B cell (primary cell): ENCODE data around the gene TRAPPC12. TPM values are rescaled to one million over a fixed set of nuclear protein-coding genes. Genes with fewer than 3 reads are reported as not detected.

Source experiments
- ATAC-seq: fragments of 200-7000 bp; cut with Tn5 transposase; one replicate; pipeline ENCODE4 v1.10.0; 2021; ENCODE audit warnings: low read depth, mild to moderate bottlenecking, moderate number of reproducible peaks, moderate library complexity
- CTCF ChIA-PET: fragments of 350-600 bp; sonication (Branson Sonifier 250); formaldehyde crosslinking; loops from one replicate; lab custom pipeline; 2021; ENCODE audit warnings: antibody characterized with exemption, inconsistent platforms; lab: Charles Lee
- POLR2A ChIA-PET: fragments of 350-600 bp; sonication (Branson Sonifier 250); formaldehyde crosslinking; loops from one replicate; lab custom pipeline; 2021; ENCODE audit warnings: antibody characterized with exemption; lab: Charles Lee
- DNase-seq: peaks from one replicate; pipeline ENCODE4 v3.0.0; 2013
- H2AFZ ChIP-seq: 2 replicates; pipeline ENCODE4 v1.6.1; 2012; ENCODE audit warnings: mild to moderate bottlenecking, low read depth, low read length; ENCODE audit not compliant: insufficient read depth, poor library complexity, severe bottlenecking
- H3K27ac ChIP-seq, 2 donors: 1 replicate in 1 of 2; 2 replicates in 1 of 2; pipeline ENCODE4 v1.5.1; 2012 to 2013; ENCODE audit warnings: low read length in 2 of 2, mild to moderate bottlenecking in 2 of 2, moderate library complexity in 1 of 2
- H3K27me3 ChIP-seq, 4 experiments: fragments of 200-600 bp in 1 of 4; sonication (generic) in 1 of 4; replicated peaks in 1 of 4; 1 replicate in 2 of 4; 2 replicates in 2 of 4; pipeline versions ENCODE4 v1.6.1 to v1.7.0; 2013 to 2016; ENCODE audit warnings: low read length in 3 of 4, mild to moderate bottlenecking in 2 of 4, mixed read lengths in 1 of 4, moderate library complexity in 1 of 4; ENCODE audit not compliant: insufficient read depth in 4 of 4, control insufficient read depth in 3 of 4; ENCODE audit errors: control extremely low read depth in 1 of 4
- H3K36me3 ChIP-seq, 2 experiments: replicated peaks in 1 of 2; 1 replicate in 1 of 2; 2 replicates in 1 of 2; pipeline versions ENCODE4 v1.6.1 to v1.7.1; 2013; ENCODE audit warnings: low read length in 1 of 2; ENCODE audit not compliant: insufficient read depth in 2 of 2, control insufficient read depth in 1 of 2; ENCODE audit errors: control extremely low read depth in 1 of 2, extremely low read depth in 1 of 2
- H3K4me1 ChIP-seq, 2 donors: fragments of 200-600 bp in 1 of 2; sonication (generic) in 1 of 2; 1 replicate in 1 of 2; 2 replicates in 1 of 2; pipeline versions ENCODE4 v1.5.1 to v1.6.1; 2013 to 2017; ENCODE audit warnings: low read length in 2 of 2; ENCODE audit not compliant: control insufficient read depth in 2 of 2, insufficient read depth in 2 of 2
- H3K4me2 ChIP-seq: replicated peaks from 2 replicates; pipeline ENCODE3; 2012; ENCODE audit warnings: mild to moderate bottlenecking, low read depth, low read length; ENCODE audit not compliant: poor library complexity, severe bottlenecking
- H3K4me3 ChIP-seq, 5 experiments: fragments of 200-600 bp in 1 of 5; sonication (generic) in 1 of 5; 1 replicate in 3 of 5; 2 replicates in 2 of 5; pipeline versions ENCODE4 v1.5.1 to v1.7.0; 2011 to 2016; ENCODE audit warnings: low read length in 4 of 5, mild to moderate bottlenecking in 4 of 5, low read depth in 2 of 5, control low read depth in 1 of 5, moderate library complexity in 1 of 5; ENCODE audit not compliant: insufficient read depth in 1 of 5; ENCODE audit errors: control extremely low read depth in 1 of 5, extremely low read depth in 1 of 5
- H3K79me2 ChIP-seq: fragments of 200-600 bp; sonication (generic); one replicate; pipeline ENCODE4 v1.6.0; 2016; ENCODE audit warnings: low read length; ENCODE audit not compliant: control insufficient read depth, insufficient read depth
- H3K9ac ChIP-seq: fragments of 200-600 bp; sonication (generic); 2 replicates; pipeline ENCODE4 v1.6.1; 2017; ENCODE audit warnings: mild to moderate bottlenecking, low read length, moderate library complexity
- H3K9me3 ChIP-seq, 3 donors: one replicate each; pipeline versions ENCODE4 v1.6.1 to v1.7.1; 2013; ENCODE audit warnings: low read length in 2 of 3; ENCODE audit not compliant: control insufficient read depth in 2 of 3, insufficient read depth in 1 of 3; ENCODE audit errors: control extremely low read depth in 1 of 3
- H4K20me1 ChIP-seq: 2 replicates; pipeline ENCODE4 v1.6.0; 2012; ENCODE audit warnings: mild to moderate bottlenecking, low read length; ENCODE audit not compliant: insufficient read depth, control insufficient read depth, poor library complexity, severe bottlenecking
- H3K27ac Mint-ChIP-seq: one replicate; pipeline ENCODE4 v1.8.0; 2021; ENCODE audit warnings: mixed read lengths
- H3K27me3 Mint-ChIP-seq: one replicate; pipeline ENCODE4 v1.8.0; 2021; ENCODE audit warnings: mixed read lengths
- H3K4me1 Mint-ChIP-seq: one replicate; pipeline ENCODE4 v1.8.0; 2021; ENCODE audit warnings: mixed read lengths
- H3K4me3 Mint-ChIP-seq: one replicate; pipeline ENCODE4 v1.8.0; 2021; ENCODE audit warnings: mixed read lengths
- H3K9me3 Mint-ChIP-seq: one replicate; pipeline ENCODE4 v1.8.0; 2022; ENCODE audit warnings: mixed read lengths; ENCODE audit not compliant: insufficient read depth
- EZH2 ChIP-seq: IDR thresholded peaks from 2 replicates; pipeline ENCODE4 v1.6.1; 2012; ENCODE audit warnings: borderline replicate concordance, low read depth, mild to moderate bottlenecking, moderate library complexity, low read length; ENCODE audit not compliant: insufficient read depth, poor library complexity, severe bottlenecking
- WGBS: methylation state at CpG from one replicate; pipeline ENCODE4 v1.1.5; 2013; ENCODE audit warnings: missing lambda C conversion rate; ENCODE audit not compliant: insufficient coverage; 5-methylcytosine and 5-hydroxymethylcytosine counted together
- intact Hi-C: fragments of 100-400 bp; cut with micrococcal nuclease; formaldehyde crosslinking; loops from one replicate; pipeline ENCODE4 v1.10.0; 2022
- polyA plus RNA-seq: library from polyadenylated mRNA; depleted of rRNA; stranded (reverse); fragments of >200 nt; gene quantifications from 2 replicates; pipeline ENCODE4 v1.2.3, GENCODE V29; 2012
- total RNA-seq, 2 donors: library from RNA; stranded (reverse); fragments of 120-200 nt in 1 of 2; gene quantifications; 1 replicate in 1 of 2; 2 replicates in 1 of 2; pipeline versions ENCODE4 v1.2.3 to v1.2.4, GENCODE V29; 2013 to 2022
- TF ChIP-seq, protein P1 (sequence below): fragments of 200-600 bp; IDR thresholded peaks from one replicate; pipeline ENCODE4 v1.8.0; 2022; ENCODE audit warnings: antibody characterized with exemption, mild to moderate bottlenecking

Gene TRAPPC12
- total and polyA plus RNA-seq, 2 donors (not counting 1 experiment from before 2014, with no cell fraction given), result 80.9 to 151 TPM

- TF ChIP-seq, protein P1, sequence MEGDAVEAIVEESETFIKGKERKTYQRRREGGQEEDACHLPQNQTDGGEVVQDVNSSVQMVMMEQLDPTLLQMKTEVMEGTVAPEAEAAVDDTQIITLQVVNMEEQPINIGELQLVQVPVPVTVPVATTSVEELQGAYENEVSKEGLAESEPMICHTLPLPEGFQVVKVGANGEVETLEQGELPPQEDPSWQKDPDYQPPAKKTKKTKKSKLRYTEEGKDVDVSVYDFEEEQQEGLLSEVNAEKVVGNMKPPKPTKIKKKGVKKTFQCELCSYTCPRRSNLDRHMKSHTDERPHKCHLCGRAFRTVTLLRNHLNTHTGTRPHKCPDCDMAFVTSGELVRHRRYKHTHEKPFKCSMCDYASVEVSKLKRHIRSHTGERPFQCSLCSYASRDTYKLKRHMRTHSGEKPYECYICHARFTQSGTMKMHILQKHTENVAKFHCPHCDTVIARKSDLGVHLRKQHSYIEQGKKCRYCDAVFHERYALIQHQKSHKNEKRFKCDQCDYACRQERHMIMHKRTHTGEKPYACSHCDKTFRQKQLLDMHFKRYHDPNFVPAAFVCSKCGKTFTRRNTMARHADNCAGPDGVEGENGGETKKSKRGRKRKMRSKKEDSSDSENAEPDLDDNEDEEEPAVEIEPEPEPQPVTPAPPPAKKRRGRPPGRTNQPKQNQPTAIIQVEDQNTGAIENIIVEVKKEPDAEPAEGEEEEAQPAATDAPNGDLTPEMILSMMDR, result no peak
- TF ChIP-seq EZH2, result no peak
- no peak overlapping the region for H3K4me2 ChIP-seq
- no peaks in the 10 kb centered on the region for H3K79me2 ChIP-seq
- no peak overlapping the region for H3K4me3 Mint-ChIP-seq
- intact Hi-C loops, result no loop called here
- no peaks in the 10 kb centered on the region for H3K4me1 Mint-ChIP-seq
- no peak overlapping the region for H3K4me3 ChIP-seq
- no peaks in the 10 kb centered on the region for H3K27me3 ChIP-seq
- no peak for ATAC-seq
- H3K27ac Mint-ChIP-seq, result no peak overlapping the region
- peaks cover 0 to 15% (median 0%) of the 10 kb centered on the region in 3 donors for H3K9me3 ChIP-seq
- WGBS, result 100% methylated on average over 14 of the region's 16 CpGs
- no peaks in the 10 kb centered on the region for H3K4me1 ChIP-seq
- no peak overlapping the region for H3K27ac ChIP-seq
- no peak for DNase-seq
- ChIA-PET POLR2A (no interaction called here), CTCF (no interaction called here)
- H3K36me3 ChIP-seq, result no peaks in the 10 kb centered on the region
- no peak overlapping the region for H2AFZ ChIP-seq
- no peaks in the 10 kb centered on the region for H3K27me3 Mint-ChIP-seq
- H3K9ac ChIP-seq, result no peak overlapping the region
- no peaks in the 10 kb centered on the region for H3K9me3 Mint-ChIP-seq
- no peaks in the 10 kb centered on the region for H4K20me1 ChIP-seq
Measured at GRCh38 chr2:3489764-3490115, 110.2 kb downstream of the TRAPPC12 start.

GRCh38 chr2:3490191-3491170 lies 111.0 kb downstream of the TRAPPC12 start:
- Histone ChIP-seq H3K36me3 (peaks cover 0 to 2% of the 10 kb centered on the region in 2 experiments), H3K4me2 (no peak overlapping the region), H3K9me3 (peaks cover 0 to 15% (median 0%) of the 10 kb centered on the region in 3 donors), H4K20me1 (no peaks in the 10 kb centered on the region), H2AFZ (no peak overlapping the region), H3K27ac (no peak overlapping the region), H3K27me3 (no peaks in the 10 kb centered on the region), H3K9ac (no peak overlapping the region), H3K79me2 (no peaks in the 10 kb centered on the region), H3K4me3 (no peak overlapping the region), H3K4me1 (no peaks in the 10 kb centered on the region)
- Mint-ChIP-seq H3K4me1 (no peaks in the 10 kb centered on the region), H3K9me3 (no peaks in the 10 kb centered on the region), H3K27me3 (no peaks in the 10 kb centered on the region), H3K4me3 (no peak overlapping the region), H3K27ac (no peak overlapping the region)
- ATAC-seq (no peak), DNase-seq (no peak)
- CTCF ChIA-PET, result no interaction called here
- POLR2A ChIA-PET, result no interaction called here
- 76% methylated on average over 19 of the region's 27 CpGs for WGBS
- intact Hi-C loops, result no loop called here
- TF ChIP-seq, protein P1, result no peak
- no peak for TF ChIP-seq EZH2
